GF-D8 (cell line): ENCODE data around the gene TMEM121.
"Not testable (repeated sequence)": the region's sequence is repeated elsewhere in the genome, so short reads cannot be mapped to it uniquely, and the experiment has no call there.

Source experiments
- DNase-seq: peaks from one replicate; lab custom pipeline; 2025; lab: John Stamatoyannopoulos, UW

Gene TMEM121

DNA sequence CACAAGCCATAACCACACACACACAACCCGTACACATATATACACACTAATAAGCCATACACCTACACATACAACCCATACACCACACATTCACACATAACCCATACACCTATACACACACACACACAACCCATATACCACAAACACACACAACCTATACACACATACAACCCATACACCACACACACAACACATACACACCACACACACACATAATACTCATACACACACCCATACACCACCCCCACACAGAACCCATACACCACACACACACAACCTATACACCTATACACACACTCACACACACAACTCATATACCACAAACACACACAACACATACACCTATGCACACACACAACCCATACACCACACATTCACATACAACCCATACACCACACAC, 44.1 kb downstream of the TMEM121 start:
- no peak for DNase-seq

DNA sequence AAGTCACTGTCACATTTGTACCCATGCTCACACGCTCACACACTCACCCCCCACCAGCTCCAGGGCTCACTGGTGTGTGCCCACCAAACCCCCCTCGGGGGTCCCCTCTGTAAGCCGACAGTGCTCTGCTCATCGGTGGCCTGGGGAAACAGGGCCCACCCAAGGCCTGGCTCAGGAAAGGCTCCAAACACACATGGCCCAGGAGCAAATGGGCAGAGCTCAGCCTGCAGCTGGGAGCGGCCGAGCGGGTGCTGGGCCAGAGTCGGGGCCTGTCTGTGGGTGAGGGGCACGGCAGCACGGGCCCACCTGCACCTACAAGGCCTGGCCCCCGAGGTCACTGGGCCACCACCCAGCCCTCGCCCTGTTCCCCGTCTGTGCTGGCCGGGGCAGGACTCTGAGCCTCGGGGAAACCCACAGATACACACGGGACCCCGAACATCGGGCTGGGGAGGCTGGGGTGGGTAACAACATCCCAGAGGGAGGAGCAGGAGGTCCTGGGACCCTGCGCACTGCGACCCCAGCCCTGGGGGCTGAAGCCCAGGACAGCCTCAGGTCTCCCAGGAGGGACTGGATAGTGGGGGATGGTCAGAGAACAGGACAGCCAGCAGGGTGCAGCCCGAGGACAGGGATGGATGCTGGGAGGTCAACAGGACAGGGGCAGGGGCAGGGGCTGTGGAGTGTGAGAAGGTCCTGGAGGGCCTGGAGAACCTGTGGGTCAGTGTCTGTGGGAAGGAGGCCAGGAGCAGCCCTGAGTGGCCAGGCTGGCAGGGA, 45.0 kb downstream of the TMEM121 start:
- not testable (repeated sequence) for DNase-seq

DNA sequence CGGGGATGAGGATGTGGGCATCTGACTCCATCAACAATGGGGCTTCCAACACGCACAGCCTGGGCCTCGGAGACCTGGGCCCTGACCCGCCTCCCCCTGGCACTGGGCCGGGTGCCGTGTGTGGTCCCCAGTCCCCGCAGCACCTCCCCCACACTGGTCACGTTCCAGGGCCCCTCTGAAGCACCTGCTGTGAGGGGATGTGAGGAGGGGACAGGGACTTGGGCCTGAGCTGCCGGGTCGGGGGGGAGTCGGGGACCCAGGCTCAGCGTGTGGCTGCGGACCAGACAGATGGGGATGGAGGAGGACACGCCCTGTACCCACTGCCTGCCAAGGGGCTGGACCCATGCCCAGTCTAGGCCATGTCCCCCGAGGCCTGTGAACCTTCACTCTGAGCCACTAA, 45.7 kb downstream of the TMEM121 start:
- DNase-seq: not testable (repeated sequence)

DNA sequence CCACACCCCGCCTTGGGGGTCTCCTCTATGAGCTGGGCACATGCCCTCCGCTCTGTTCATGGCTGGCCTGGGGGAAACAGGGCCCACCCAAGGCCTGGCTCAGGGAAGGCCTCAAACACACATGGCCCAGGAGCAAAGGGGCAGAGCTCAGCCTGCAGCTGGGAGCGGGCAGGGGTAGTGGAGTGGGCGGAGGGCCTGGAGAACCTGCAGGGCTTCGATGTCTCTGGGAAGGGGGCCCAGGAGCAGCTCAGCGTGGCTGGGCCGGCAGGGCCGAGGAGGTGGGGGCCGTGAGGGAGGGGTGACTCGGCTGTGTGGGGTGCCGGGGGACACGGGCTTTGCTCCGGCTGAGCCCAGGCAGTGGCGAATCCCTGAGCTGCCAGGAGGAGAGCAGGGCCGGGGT, 47.5 kb downstream of the TMEM121 start:
- DNase-seq: not testable (repeated sequence)

DNA sequence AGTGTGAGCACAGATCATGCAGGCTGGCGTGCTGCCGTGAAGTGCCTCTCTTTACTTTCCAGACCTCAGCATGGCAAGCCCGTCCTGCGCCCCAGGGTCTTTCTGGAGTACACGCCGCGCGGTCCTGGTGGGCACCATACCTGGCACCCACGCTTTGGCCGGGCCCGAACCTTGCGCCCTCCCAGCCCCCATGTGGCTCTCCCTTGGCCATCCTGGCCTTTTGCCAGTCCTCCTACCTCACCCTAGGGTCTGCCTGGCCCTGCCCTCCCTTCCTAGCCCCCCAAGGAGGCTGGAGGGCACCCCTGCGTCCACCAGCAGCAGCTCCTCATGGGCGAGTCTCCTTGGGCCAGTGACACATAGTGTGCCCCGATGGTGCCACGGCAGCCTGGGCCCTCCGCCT, 48.0 kb downstream of the TMEM121 start:
- DNase-seq: not testable (repeated sequence)

DNA sequence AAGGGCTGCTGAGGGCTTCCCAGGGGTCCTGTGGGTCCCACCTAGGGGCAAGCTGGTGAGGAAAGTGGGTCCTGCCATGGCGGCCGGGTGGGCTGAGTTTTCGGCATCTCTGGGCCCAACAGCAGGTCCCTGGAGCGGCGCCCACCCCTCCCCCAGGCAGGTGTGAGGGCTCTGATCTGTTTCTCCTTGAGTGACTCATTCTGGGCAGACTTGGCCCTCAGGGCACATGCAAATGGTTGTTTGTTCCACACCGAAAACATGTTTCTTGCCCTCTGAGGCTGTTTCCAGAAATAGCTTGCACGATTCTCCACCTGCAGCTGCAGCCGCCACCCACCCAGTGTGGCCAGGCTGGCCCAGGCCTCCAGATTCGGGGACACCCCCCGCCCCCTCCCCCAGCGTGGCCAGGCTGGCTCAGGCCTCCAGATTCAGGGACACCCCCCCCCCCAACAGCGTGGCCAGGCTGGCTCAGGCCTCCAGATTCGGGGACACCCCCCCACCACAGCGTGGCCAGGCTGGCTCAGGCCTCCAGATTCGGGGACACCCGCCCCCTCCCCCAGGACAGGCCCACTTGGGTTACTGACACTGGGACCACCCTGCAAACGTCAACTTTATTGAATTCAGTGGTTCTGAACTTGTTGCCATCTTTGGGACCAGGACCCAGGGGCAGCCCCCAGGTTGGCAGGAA, 48.8 kb downstream of the TMEM121 start:
- DNase-seq: not testable (repeated sequence)

DNA sequence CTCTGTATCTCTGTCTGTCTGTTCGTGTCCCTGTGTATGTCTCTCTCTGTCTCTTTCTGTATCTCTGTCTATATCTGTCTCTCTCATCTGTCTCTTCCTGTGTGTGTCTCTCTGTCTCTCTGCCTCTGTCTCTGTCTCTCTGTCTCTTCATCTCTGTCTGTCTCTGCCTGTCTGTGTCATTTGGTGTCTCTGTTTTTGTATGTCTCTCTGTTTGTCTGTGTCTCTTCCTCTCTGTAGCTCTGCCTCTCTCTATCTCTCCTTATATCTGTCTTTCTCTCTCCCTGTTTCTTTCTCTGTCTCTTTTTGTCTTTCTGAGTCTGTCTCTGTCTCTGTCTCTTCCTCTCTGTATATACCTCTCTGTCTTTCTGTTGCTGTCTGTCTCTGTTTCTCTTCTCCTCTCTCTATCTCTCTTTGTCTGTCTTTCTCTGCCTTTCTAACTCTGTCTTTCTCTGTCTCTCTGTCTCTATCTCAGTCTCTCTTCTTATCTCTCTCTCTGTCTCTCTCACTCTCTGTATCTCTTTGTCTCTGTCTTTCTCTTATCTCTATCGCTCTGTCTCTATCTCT, 50.2 kb downstream of the TMEM121 start:
- DNase-seq: no peak

DNA sequence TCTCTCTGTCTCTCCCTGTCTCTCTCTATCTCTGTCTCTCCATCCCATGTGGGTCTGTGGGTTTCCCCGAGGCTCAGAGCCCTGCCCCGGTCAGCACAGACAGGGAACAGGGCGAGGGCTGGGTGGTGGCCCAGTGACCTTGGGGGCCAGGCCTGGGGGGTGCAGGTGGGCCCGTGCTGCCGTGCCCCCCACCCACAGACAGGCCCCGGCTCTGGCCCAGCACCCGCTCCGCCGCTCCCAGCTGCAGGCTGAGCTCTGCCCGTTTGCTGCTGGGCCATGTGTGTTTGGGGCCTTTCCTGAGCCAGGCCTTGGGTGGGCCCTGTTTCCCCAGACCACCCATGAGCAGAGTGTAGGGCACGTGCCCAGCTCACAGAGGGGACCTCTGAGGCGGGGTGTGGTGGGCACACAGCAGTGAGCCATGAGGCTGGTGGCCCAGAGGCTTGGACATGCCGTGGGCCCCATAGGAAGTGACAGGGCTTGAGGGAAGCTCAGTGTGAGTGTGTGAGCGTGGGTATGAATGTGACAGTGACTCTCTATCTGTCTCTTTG, 51.0 kb downstream of the TMEM121 start:
- DNase-seq: no peak

DNA sequence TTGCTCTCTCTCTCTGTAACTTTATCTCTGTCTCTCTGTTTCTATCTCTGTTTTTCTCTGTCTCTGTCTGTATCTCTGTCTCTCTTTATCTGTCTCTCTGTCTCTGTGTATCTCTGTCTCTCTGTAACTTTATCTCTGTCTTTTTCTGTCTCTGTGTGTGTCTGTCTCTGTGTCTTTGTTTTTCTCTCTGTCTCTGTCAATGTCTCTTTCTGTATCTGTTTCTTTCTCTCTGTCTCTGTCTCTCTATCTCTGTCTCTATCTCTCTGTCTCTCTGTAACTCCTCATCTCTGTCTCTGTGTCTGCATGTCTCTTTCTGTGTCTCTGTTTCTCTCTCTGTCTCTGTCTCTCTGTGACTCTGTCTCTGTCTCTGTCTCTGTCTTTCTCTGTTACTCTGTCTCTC, 51.7 kb downstream of the TMEM121 start:
- no peak for DNase-seq

DNA sequence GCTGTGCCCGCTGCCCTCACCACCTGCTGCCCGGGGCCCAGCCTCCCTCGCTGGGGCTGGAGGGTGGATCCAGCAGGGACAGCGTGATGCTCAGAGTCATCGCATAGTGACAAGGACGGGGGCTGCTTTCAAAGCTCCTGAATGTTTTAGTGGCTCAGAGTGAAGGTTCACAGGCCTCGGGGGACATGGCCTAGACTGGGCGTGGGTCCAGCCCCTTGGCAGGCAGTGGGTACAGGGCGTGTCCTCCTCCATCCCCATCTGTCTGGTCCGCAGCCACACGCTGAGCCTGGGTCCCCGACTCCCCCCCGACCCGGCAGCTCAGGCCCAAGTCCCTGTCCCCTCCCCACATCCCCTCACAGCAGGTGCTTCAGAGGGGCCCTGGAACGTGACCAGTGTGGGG, 52.8 kb downstream of the TMEM121 start:
- not testable (repeated sequence) for DNase-seq
